Activated B cell treated with CpG ODN at 0.5 μM for 24 hours (primary cell): ENCODE data around the gene PPP1R16B. TPM values are rescaled to one million over a fixed set of nuclear protein-coding genes. Genes with fewer than 3 reads are reported as not detected.
"Not testable (repeated sequence)": the region's sequence is repeated elsewhere in the genome, so short reads cannot be mapped to it uniquely, and the experiment has no call there.

Experiments used
- ATAC-seq: fragments of 200-7000 bp; cut with Tn5 transposase; one replicate; pipeline ENCODE4 v1.10.0; 2021; ENCODE audit warnings: low read depth, mild to moderate bottlenecking, moderate library complexity
- CTCF ChIA-PET: fragments of 350-600 bp; sonication (Branson Sonifier 250); formaldehyde crosslinking; loops from one replicate; lab custom pipeline; 2021; ENCODE audit warnings: antibody characterized with exemption; lab: Charles Lee
- POLR2A ChIA-PET: fragments of 350-600 bp; sonication (Branson Sonifier 250); formaldehyde crosslinking; loops from one replicate; lab custom pipeline; 2021; ENCODE audit warnings: antibody characterized with exemption; lab: Charles Lee
- DNase-seq: peaks from one replicate; pipeline ENCODE4 v3.0.0; 2022
- H3K27ac Mint-ChIP-seq: one replicate; pipeline ENCODE4 v1.8.0; 2020; ENCODE audit warnings: mixed read lengths
- H3K27me3 Mint-ChIP-seq: one replicate; pipeline ENCODE4 v1.8.0; 2021; ENCODE audit warnings: mixed read lengths
- H3K36me3 Mint-ChIP-seq: one replicate; pipeline ENCODE4 v1.8.0; 2021; ENCODE audit warnings: low read depth, mixed read lengths
- H3K4me1 Mint-ChIP-seq: one replicate; pipeline ENCODE4 v1.8.0; 2021; ENCODE audit warnings: mixed read lengths
- H3K4me3 Mint-ChIP-seq: one replicate; pipeline ENCODE4 v1.8.0; 2020; ENCODE audit warnings: mild to moderate bottlenecking, mixed read lengths
- H3K9me3 Mint-ChIP-seq: one replicate; pipeline ENCODE4 v1.8.0; 2020; ENCODE audit warnings: mixed read lengths
- CTCF ChIP-seq: fragments of 200-600 bp; IDR thresholded peaks from one replicate; pipeline ENCODE4 v1.8.0; 2022; ENCODE audit warnings: antibody characterized with exemption, mild to moderate bottlenecking
- intact Hi-C: fragments of 100-400 bp; cut with micrococcal nuclease; formaldehyde crosslinking; loops from one replicate; pipeline ENCODE4 v1.15.1; 2024
- total RNA-seq: library from RNA; stranded (reverse); gene quantifications from 2 replicates; pipeline ENCODE4 v1.2.3, GENCODE V29; 2022

The PPP1R16B gene
- total RNA-seq, 1 donor from 2014 or later: 99.3 TPM

DNA sequence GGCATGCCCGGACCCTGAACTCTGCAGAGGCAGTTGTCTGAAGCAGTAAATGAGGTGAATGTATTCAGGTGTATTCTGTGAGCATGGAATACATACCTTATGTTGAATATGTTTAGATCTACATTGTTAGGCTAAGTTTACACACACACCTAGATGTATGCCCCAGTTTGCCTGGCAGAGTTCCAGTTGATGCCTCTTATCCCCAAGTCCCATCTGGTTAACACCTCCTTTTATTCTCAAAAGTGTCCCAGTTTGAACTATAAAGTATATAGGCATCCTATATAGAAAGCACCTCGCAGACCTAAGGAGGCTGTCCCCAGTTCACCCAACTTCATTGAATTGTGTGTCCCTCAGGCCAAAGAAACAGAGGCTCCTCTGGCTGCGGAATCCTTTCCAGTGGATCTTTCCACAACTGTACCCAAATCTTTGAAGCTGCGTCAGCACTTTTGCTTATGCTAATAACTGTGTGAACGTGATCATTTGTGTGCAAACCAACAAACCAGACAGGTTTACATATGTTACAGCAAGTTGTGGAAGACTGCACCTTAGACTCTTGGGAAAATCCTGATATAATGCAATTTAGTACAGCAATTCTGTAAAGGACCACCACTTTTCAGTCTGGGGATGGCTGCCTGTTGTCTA is 151.9 kb downstream of the PPP1R16B start:
- no peak overlapping the region for H3K27ac Mint-ChIP-seq
- ATAC-seq: no peak
- CTCF ChIA-PET: no interaction called here

GRCh38 chr20:38957915-38958485 is 152.5 kb downstream of the PPP1R16B start:
- no peaks in the 10 kb centered on the region for H3K9me3 Mint-ChIP-seq
- DNase-seq (no peak), ATAC-seq (no peak)
- intact Hi-C loops: no loop called here
- TF ChIP-seq CTCF: no peak
- ChIA-PET CTCF (no interaction called here), POLR2A (no interaction called here)
- no peak overlapping the region for H3K27ac Mint-ChIP-seq
- peaks cover 5% of the 10 kb centered on the region for H3K36me3 Mint-ChIP-seq
- H3K4me3 Mint-ChIP-seq: no peak overlapping the region
- no peaks in the 10 kb centered on the region for H3K27me3 Mint-ChIP-seq
- peaks cover 15% of the 10 kb centered on the region for H3K4me1 Mint-ChIP-seq

More for the DNA sequence above, 151.9 kb downstream of the PPP1R16B start:
- peaks cover 2% of the 10 kb centered on the region for H3K36me3 Mint-ChIP-seq
- POLR2A ChIA-PET: no interaction called here
- no peaks in the 10 kb centered on the region for H3K9me3 Mint-ChIP-seq
- H3K27me3 Mint-ChIP-seq: no peaks in the 10 kb centered on the region
- H3K4me1 Mint-ChIP-seq: peaks cover 10% of the 10 kb centered on the region
- no peak for DNase-seq
- intact Hi-C loops: no loop called here
- no peak overlapping the region for H3K4me3 Mint-ChIP-seq
- TF ChIP-seq CTCF: no peak

- H3K9me3 Mint-ChIP-seq, H3K27ac Mint-ChIP-seq, POLR2A ChIA-PET, DNase-seq, ATAC-seq, H3K4me3 Mint-ChIP-seq, H3K27me3 Mint-ChIP-seq: not testable (repeated sequence)
- Mint-ChIP-seq H3K36me3 (peaks cover 12% of the 10 kb centered on the region), H3K4me1 (peaks cover 19% of the 10 kb centered on the region)
- intact Hi-C loops: loop anchor here (5.0 to 10.0 kb wide), 2 partner anchors 488 to 515 kb away; partner anchors contain the start of gene RALGAPB
- CTCF ChIA-PET: interaction anchor here (1.6 to 3.1 kb wide), 2 partner anchors 34 to 67 kb away, joined by 5 to 15 read pairs; partner anchors contain the start of gene FAM83D
Observed at GRCh38 chr20:38960187-38960687, 154.7 kb downstream of the PPP1R16B start.

GRCh38 chr20:38961530-38962043 is 156.1 kb downstream of the PPP1R16B start:
- TF ChIP-seq CTCF: no peak
- Mint-ChIP-seq H3K36me3 (peaks cover 16% of the 10 kb centered on the region), H3K4me1 (peaks cover 19% of the 10 kb centered on the region), H3K4me3 (peak overlapping the region; percentile 95), H3K9me3 (no peaks in the 10 kb centered on the region), H3K27me3 (no peaks in the 10 kb centered on the region), H3K27ac (peak overlapping the region; percentile 98)
- POLR2A ChIA-PET: interaction anchor here (0.6 to 2.6 kb wide), 20 partner anchors 11 to 526 kb away, joined by 3 to 19 read pairs (median 4); partner anchors contain the start of genes ACTR5, FAM83D, PPP1R16B and RALGAPB
- intact Hi-C loops: loop anchor here (1.0 to 10.0 kb wide), 10 partner anchors 25 to 517 kb away; partner anchors contain the start of genes ACTR5, FAM83D and RALGAPB
- ATAC-seq: no peak
- CTCF ChIA-PET: interaction anchor here (1.0 to 3.1 kb wide), 7 partner anchors 24 to 314 kb away, joined by 3 to 15 read pairs (median 4); partner anchors contain the start of genes FAM83D and PPP1R16B
- DNase-seq: no peak

DNA sequence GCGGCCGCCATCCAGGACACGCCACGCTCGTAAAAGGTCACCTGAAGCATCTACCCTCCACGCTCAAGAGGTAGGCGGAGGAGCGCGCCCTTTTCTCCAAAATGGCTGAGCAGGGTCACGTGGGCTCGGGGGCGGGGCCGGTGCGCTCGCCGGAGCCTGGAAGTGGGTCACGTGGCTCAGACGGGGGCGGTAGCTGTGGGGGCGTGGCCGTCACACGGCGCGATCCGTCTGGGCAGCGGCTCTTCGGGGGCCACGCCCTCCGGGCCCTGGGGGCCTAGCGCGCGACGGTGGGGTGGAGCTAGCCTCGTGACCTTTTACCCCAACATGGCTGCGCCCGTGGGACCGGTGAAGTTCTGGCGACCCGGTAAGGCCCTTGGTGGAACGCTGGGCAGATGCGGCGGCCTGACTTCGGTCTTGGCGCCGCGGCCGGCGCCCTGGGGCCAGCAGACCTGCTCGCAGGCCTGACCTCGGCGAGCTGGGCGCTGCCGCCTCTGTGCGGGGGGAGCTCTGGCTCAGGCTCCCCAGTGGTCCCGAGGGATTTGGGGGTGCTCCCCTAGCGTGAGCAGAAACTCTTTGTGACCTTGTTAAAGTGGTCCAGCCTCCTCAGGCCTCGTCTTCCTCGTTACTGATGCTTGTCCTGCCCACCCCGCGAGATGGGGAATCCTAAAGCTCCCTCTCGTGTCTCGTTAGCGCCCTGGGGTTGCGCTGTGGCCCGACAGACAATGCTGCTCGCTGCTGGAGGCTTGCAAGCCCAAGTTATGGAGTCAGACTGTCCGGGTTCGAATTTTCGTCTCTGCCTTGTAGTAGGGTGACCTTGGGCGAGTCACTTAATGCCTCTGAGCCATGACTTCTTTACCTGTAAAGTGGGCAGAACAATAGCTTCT is 156.8 kb downstream of the PPP1R16B start, which contains the start of gene DHX35:
Gene DHX35 (plus strand): TSS at position 301 of the 884 bp plus-strand sequence. CDS start 24 bp downstream, at position 325.
- Mint-ChIP-seq H3K27ac (peak within 1 kb of the TSS; percentile 98), H3K4me3 (peak within 1 kb of the TSS; percentile 95), H3K36me3 (peaks cover 16% of the 10 kb centered on the region), H3K9me3 (no peaks in the 10 kb centered on the region), H3K4me1 (peaks cover 19% of the 10 kb centered on the region), H3K27me3 (no peaks in the 10 kb centered on the region)
- DNase-seq (peak; percentile 99), ATAC-seq (peak; percentile 96)
- no peak for TF ChIP-seq CTCF
- intact Hi-C loops: loop anchor here (1.0 to 10.0 kb wide), 10 partner anchors 25 to 517 kb away; partner anchors contain the start of genes ACTR5, FAM83D and RALGAPB
- POLR2A ChIA-PET: interaction anchor here (0.6 to 2.6 kb wide), 23 partner anchors 11 to 527 kb away, joined by 3 to 19 read pairs (median 4); partner anchors contain the start of genes ACTR5, FAM83D, PPP1R16B and RALGAPB
- CTCF ChIA-PET: interaction anchor here (0.8 to 3.1 kb wide), 12 partner anchors 14 to 315 kb away, joined by 3 to 15 read pairs (median 4); partner anchors contain the start of genes FAM83D and PPP1R16B
